HK-2 (cell line): ENCODE results near the gene FCHSD2.
"Not testable (repeated sequence)": the region's sequence is repeated elsewhere in the genome, so short reads cannot be mapped to it uniquely, and the experiment has no call there.

Experiments used
- DNase-seq: peaks from one replicate; pipeline ENCODE4 v3.0.0-alpha.2; 2018; ENCODE audit not compliant: unreplicated experiment

The FCHSD2 gene

GRCh38 chr11:72833811-72834493, 308.2 kb downstream of the FCHSD2 start:
- DNase-seq = no peak

DNA sequence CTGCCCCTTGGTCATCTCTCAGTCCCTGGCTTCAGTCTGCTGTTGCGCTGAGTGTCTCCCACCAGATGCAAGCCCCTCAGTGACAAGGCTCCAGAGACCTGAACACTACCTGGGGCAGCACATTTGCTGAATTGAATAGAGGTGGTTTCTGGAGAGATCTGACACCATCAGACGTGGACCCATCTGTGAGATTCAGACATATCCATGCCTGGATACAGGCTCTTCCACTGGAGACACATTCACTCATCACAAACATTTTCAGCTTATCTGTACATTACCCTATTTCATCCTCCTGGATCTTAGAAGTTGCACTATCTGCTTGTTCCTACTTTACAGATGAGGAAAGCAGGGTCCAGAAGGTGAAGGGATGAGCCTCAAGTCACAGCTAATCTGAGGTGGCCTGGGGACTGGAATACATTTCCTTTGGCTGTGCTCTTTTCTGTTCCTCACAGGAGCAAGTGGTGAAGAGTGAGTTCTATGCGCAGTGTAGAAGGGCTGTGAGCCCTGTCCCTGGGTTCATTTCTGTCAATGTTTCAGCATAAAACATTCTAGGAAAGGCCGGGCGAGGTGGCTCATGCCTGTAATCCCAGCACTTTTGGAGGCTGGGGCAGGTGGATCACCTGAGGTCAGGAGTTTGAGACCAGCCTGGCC, 308.9 kb downstream of the FCHSD2 start:
- no peak for DNase-seq

GRCh38 chr11:72832301-72833082, 309.6 kb downstream of the FCHSD2 start:
- DNase-seq = no peak

- no peak for DNase-seq
Measured at GRCh38 chr11:72831521-72832300, 310.4 kb downstream of the FCHSD2 start.

DNA sequence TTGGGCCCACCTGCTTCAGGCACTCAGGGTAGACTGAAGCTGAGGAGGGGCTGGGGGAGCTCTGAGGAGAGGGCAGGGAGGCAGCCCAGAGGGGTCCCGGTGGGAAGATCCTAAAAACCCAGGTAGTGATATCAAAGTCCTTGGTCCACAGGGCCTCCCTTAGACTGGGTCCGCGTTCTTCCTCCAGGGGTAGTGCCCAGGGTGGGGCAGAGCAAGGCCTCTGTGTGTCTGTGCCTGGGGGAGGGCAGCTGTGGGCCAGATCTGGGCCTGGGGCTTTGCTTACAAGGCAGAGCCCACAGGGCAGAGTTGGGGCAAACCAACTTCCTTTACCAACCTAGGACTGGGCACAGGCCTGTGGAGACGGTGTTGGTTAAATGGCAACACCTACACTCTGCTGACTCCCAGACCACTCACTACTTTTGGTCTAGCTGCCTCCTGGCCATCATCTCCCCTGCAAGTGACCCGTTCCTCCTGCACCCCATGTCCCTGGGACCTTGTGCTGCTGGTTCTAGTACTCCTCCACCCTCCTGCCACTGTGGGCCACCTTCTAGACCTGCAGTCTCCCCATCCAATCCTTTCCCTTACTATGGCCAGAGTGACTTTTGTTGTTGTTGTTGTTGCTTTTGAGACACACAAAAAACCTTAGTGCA, 312.1 kb downstream of the FCHSD2 start:
- DNase-seq = no peak

DNA sequence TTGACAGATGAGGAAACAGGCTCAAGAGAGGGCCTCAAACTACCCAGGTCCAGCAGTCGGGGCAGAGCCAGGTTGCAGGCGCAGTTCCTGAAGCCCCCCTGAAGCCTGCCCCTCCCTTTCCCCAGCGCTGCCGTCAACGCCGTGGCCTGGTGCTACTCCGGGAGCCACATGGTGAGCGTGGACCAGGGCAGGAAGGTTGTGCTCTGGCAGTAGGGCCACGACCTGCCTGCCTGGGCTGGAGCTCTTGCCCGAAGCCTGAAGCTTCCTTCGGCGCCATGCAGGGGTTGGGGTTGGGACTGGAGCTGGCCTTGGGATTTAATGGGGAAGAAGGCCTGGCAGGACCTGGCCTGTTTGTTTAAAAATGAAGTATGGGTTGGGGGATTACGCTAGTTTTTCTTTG, 312.9 kb downstream of the FCHSD2 start:
- DNase-seq = no peak

GRCh38 chr11:72828692-72829101, 313.4 kb downstream of the FCHSD2 start:
- DNase-seq = no peak

DNA sequence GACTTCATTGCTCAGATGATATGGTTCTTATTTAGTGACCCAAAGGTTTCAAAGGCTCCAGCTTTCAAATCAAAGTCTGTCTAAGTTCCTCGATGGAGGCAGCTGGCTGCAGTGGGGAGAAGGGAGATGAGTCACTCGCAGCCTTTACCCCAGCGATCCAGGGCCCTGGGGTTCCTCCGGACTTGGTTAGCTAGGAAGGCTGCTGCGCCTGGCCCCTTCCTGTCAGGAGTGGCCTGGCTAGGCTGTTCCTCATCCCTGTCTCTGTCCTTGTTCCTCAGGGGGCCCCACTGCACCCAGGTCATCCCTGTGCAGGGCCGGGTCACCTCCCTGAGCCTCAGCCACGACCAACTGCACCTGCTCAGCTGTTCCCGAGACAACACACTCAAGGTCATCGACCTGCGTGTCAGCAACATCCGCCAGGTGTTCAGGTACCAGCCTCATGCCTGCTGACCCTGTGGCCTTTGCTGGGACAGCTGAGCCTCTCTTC, 314.0 kb downstream of the FCHSD2 start:
- DNase-seq = no peak

DNA sequence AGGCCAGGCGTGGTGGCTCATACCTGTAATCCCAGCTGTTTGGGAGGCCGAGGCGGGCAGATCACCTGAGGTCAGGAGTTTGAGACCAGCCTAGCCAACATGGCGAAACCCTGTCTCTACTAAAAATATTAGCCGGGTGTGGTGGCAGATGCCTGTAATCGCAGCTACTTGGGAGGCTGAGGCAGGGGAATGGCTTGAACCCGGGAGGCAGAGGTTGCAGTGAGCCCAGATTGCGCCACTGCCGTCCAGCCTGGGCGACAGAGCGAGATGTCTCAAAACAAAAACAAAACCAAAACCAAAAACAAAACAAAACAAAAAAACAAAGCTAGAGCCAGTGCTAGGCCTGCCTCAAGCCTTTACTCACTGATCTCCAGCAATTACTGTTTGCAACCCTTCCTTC, 314.5 kb downstream of the FCHSD2 start:
- not testable (repeated sequence) for DNase-seq

DNA sequence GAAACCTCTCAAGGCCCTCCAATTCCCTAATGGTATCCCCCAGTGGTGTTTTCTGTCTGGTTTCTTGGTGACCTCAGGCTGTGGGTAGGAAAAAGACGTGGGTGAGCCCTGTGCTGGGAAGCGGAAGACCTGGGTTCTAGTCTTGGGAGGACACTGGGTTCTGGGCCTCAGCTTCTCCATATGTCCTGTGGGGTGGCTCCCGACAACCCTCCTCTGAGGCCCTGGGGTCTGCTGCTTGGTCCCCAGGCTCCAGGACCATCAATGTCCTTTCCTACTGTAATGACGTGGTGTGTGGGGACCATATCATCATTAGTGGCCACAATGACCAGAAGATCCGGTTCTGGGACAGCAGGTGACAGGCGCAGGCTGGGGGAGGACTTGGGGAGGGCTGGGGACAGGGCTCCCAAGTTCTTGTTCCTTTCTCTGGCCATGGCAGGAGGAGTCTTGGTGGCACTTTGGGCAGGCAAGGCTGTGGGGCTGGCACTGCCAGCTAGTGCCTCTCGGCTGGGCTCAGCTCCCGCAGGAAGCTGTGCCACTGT, 315.1 kb downstream of the FCHSD2 start:
- no peak for DNase-seq

DNA sequence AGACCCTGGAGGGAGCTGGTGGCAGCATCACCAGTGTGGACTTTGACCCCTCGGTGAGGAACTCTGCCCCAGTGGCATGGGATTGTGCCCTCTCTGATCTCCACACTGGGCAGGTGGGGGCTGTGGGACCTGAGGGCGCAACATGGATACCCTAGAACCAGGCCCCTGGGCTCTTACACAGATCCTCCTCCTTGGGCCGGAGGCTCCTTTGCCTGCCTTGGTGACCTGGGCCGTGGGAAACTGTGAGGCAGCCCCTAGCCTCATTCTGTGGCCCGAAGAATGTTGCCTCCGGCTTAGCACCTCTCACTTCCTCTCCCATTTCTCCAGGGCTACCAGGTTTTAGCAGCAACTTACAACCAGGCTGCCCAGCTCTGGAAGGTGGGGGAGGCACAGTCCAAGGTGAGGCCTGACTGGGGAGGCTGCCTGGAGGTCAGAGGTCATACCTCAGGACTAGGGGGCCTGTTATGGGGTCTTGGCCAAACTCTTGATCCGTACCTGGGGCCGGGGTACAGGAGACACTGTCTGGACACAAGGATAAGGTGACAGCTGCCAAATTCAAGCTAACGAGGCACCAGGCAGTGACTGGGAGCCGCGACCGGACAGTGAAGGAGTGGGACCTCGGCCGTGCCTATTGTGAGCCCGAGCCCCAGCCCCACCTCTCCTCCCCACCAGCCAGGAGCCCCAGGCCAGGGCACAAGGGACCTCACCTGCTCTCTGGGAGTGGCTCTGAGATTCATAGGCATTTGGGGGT, 315.8 kb downstream of the FCHSD2 start:
- DNase-seq = no peak

DNA sequence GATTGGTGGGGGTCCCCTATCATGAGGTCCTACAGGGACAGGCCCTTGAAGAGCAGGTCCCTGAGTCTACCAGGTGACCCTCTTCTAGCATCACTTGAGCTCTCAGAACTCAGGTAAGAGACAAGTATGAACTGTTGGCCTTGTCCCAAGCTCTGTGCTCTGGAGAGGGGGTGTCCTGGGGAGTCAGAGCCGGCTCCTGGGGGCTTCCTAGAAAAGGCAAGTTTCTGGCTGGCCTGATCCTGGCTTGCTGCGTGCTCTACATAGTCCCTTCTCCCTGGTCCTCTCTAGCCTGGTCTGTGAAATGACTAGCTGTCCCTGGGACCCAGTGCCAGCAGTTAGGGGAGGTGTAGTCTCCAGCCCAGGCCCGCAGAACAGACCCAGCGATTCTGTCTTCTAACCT, 316.5 kb downstream of the FCHSD2 start:
- DNase-seq = no peak

GRCh38 chr11:72824811-72825505, 317.2 kb downstream of the FCHSD2 start:
- no peak for DNase-seq

DNA sequence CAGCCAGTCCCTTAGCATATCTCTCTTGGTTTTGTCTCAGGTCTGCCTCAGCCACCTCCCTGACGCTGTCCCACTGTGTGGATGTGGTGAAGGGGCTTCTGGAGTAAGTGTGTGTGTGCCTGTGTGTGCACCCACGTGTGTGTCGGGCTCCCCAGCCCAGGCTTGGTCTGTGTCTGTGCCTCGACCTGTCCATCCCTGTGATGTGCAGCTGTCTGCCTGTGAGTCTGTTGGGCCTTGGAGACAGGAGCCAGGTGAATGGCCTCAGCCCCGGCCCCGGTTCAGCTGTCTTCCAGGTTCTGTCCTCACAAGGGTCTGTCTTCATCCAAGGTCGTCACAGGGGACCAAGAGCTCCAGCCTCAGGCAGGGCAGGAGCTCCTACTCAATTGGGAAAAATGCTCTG, 318.1 kb downstream of the FCHSD2 start:
- DNase-seq = no peak

- no peak for DNase-seq
Measured at GRCh38 chr11:72823105-72823804, 318.9 kb downstream of the FCHSD2 start.

DNA sequence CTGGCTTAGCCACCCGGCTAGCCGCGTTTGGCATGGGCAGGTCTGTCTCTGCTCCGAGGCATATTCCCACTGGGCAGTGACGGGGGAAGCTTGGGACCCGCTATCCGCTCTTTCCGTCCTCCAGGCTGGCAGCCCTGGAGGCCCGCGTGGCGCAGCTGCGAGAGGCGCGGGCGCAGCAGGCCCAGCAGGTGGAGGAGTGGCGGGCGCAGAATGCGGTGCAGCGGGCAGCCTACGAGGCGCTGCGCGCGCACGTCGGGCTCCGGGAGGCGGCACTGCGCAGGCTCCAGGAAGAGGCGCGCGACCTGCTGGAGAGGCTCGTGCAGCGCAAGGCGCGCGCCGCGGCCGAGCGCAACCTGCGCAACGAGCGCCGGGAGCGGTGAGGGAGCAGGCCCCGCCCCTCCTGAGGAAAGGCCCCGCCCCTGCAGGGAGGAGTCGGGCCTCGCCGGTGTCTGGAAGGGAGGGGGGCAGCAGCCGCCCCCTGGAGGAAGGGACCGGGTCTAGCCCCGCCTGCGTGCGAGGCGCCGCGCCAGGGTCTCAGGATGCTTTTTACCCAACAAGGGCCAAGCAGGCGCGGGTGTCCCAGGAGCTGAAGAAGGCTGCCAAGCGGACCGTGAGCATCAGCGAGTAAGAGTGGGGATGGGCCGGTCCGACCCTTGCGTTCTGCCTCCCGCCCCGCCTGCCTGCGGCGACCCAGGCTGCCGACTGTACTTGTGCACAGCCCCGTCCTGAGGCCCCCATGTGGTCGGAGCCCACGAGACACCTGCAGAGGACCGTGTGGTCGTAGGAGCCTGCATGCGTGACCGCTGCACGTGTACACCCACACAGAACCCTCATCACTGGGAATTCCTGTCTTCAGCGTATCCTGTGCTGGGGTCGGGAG, 320.0 kb downstream of the FCHSD2 start:
- DNase-seq = no peak

DNA sequence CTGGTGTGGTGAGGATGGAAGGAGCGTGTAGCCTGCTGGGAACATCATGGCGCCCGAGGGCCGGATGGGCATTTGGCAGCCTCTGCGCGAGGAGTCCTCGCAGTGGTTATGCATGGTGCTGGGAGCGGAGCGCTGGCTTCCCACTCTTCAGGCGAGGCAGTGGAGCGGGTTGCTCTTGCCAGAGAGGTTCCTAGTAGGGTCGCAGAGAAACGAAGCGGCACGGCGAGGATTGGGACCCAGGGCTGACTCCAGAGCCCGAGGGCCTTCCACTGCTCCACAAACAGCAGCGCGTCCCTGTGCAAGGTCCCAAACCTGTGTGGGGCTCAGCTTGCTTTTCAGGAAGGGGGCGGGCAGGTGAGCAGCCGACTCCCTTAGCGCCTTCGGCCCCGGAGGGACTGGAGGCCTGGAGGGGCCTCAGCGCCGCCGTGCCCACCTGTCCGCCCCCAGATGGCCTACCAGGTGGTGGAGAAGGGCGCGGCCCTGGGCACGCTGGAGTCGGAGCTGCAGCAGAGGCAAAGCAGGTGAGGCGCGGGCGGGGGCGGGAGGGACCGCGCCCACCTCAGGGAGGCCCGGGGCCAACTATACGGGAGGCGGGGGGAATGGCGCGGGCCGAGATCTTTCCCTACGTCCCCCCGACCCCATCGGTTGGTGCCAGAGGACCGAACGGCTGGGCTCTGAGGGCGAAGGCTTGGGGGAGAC, 320.7 kb downstream of the FCHSD2 start:
- no peak for DNase-seq
